HEK293 (cell line): ENCODE measurements around the gene IGFBP2.

Experiments used
- CTCF ChIA-PET: fragments of 350-600 bp; formaldehyde crosslinking; extraction: SDS; loops from one replicate; lab custom pipeline; 2021; ENCODE audit warnings: antibody characterized with exemption; lab: Yijun Ruan, JAX
- POLR2A ChIA-PET: fragments of 300-600 bp; formaldehyde crosslinking; extraction: SDS; loops from one replicate; lab custom pipeline; 2020; ENCODE audit warnings: antibody characterized with exemption, inconsistent platforms; lab: Yijun Ruan, JAX
- H3K27ac ChIP-seq: fragments of 200-500 bp; sonication (Bioruptor generic); 2 replicates; pipeline ENCODE4 v1.5.1; 2014; ENCODE audit warnings: low read depth, low read length, control low read depth, inconsistent platforms; ENCODE audit errors: extremely low read depth
- H3K36me3 ChIP-seq, 2 experiments: fragments of 200-500 bp in 1 of 2; sonication (Bioruptor generic) in 1 of 2; 1 replicate in 1 of 2; 2 replicates in 1 of 2; pipeline ENCODE4 v1.5.1; 2014 to 2017; ENCODE audit warnings: inconsistent platforms in 2 of 2, low read length in 2 of 2; ENCODE audit not compliant: control insufficient read depth in 2 of 2, insufficient read depth in 1 of 2
- H3K4me1 ChIP-seq: fragments of 200-500 bp; sonication (Bioruptor generic); 2 replicates; pipeline ENCODE4 v1.5.1; 2014; ENCODE audit warnings: mild to moderate bottlenecking, low read length, inconsistent platforms; ENCODE audit not compliant: control insufficient read depth, insufficient read depth
- H3K4me3 ChIP-seq: 2 replicates; pipeline ENCODE4 v1.5.1; 2011; ENCODE audit warnings: low read depth, mild to moderate bottlenecking, control low read depth, low read length, moderate library complexity
- H3K9me3 ChIP-seq: fragments of 200-500 bp; sonication (Bioruptor generic); 2 replicates; pipeline ENCODE4 v1.5.1; 2014; ENCODE audit warnings: low read depth, low read length, inconsistent platforms; ENCODE audit not compliant: control insufficient read depth, insufficient read depth
- EGR2 ChIP-seq: fragments of 450-650 bp; formaldehyde crosslinking; IDR thresholded peaks from 2 replicates; pipeline ENCODE4 v1.5.1; 2016; ENCODE audit warnings: low read depth, missing biosample characterization, missing genetic modification characterization
- ELK4 ChIP-seq: IDR thresholded peaks from 2 replicates; pipeline ENCODE4 v1.6.1; 2011; ENCODE audit warnings: mild to moderate bottlenecking, low read depth, low read length, borderline replicate concordance
- KLF16 ChIP-seq: fragments of 450-650 bp; formaldehyde crosslinking; IDR thresholded peaks from 2 replicates; pipeline ENCODE4 v1.5.1; 2017; ENCODE audit warnings: missing biosample characterization, missing genetic modification characterization
- KLF7 ChIP-seq: fragments of 450-650 bp; formaldehyde crosslinking; IDR thresholded peaks from 2 replicates; pipeline ENCODE4 v1.5.1; 2016; ENCODE audit warnings: missing biosample characterization, missing genetic modification characterization, borderline replicate concordance
- MZF1 ChIP-seq: fragments of 450-650 bp; formaldehyde crosslinking; IDR thresholded peaks from 2 replicates; pipeline ENCODE4 v1.5.1; 2017; ENCODE audit warnings: missing biosample characterization, missing genetic modification characterization, borderline replicate concordance
- PRDM6 ChIP-seq: fragments of 450-650 bp; formaldehyde crosslinking; IDR thresholded peaks from 2 replicates; pipeline ENCODE4 v1.5.1; 2017; ENCODE audit warnings: missing biosample characterization, missing genetic modification characterization
- WT1 ChIP-seq: fragments of 450-650 bp; formaldehyde crosslinking; IDR thresholded peaks from 2 replicates; pipeline ENCODE4 v1.5.1; 2016; ENCODE audit warnings: missing biosample characterization, missing genetic modification characterization
- ZBTB6 ChIP-seq: fragments of 450-650 bp; formaldehyde crosslinking; IDR thresholded peaks from 2 replicates; pipeline ENCODE4 v1.5.1; 2017; ENCODE audit warnings: missing biosample characterization, missing genetic modification characterization
- ZNF138 ChIP-seq: fragments of 450-650 bp; formaldehyde crosslinking; IDR thresholded peaks from 2 replicates; pipeline ENCODE4 v1.5.1; 2016; ENCODE audit warnings: missing biosample characterization, missing genetic modification characterization, borderline replicate concordance
- ZNF19 ChIP-seq: fragments of 450-650 bp; formaldehyde crosslinking; IDR thresholded peaks from 2 replicates; pipeline ENCODE4; 2016; ENCODE audit warnings: missing biosample characterization, missing genetic modification characterization, low read depth
- ZNF221 ChIP-seq: fragments of 450-650 bp; formaldehyde crosslinking; IDR thresholded peaks from 2 replicates; pipeline ENCODE4 v1.5.1; 2017; ENCODE audit warnings: missing biosample characterization, missing genetic modification characterization, borderline replicate concordance
- ZNF274 ChIP-seq, 2 experiments: fragments of 200-500 bp in 1 of 2; fragments of 450-650 bp in 1 of 2; sonication (Bioruptor generic) in 1 of 2; formaldehyde crosslinking in 1 of 2; IDR thresholded peaks; 2 replicates each; pipeline versions ENCODE4 v1.5.1 to v1.6.1; 2014 to 2016; ENCODE audit warnings: borderline replicate concordance in 1 of 2, inconsistent platforms in 1 of 2, low read length in 1 of 2, missing biosample characterization in 1 of 2, missing genetic modification characterization in 1 of 2
- ZNF280C ChIP-seq: fragments of 450-650 bp; formaldehyde crosslinking; IDR thresholded peaks from 2 replicates; pipeline ENCODE4 v1.5.1; 2016; ENCODE audit warnings: missing biosample characterization, missing genetic modification characterization
- ZNF449 ChIP-seq: fragments of 450-650 bp; formaldehyde crosslinking; IDR thresholded peaks from 2 replicates; pipeline ENCODE4 v1.5.1; 2017; ENCODE audit warnings: missing biosample characterization, mild to moderate bottlenecking, missing genetic modification characterization, moderate library complexity
- ZNF514 ChIP-seq: fragments of 450-650 bp; formaldehyde crosslinking; IDR thresholded peaks from 2 replicates; pipeline ENCODE4 v1.5.1; 2016; ENCODE audit warnings: missing biosample characterization, missing genetic modification characterization
- ZNF549 ChIP-seq: fragments of 450-650 bp; IDR thresholded peaks from 2 replicates; pipeline ENCODE4 v1.5.1; 2018; ENCODE audit warnings: missing biosample characterization, missing genetic modification characterization, mild to moderate bottlenecking, inconsistent platforms, moderate library complexity
- ZNF600 ChIP-seq: fragments of 450-650 bp; formaldehyde crosslinking; IDR thresholded peaks from 2 replicates; pipeline ENCODE4 v1.5.1; 2016; ENCODE audit warnings: missing biosample characterization, missing genetic modification characterization
- ZNF621 ChIP-seq: fragments of 450-650 bp; formaldehyde crosslinking; IDR thresholded peaks from 2 replicates; pipeline ENCODE4 v1.5.1; 2017; ENCODE audit warnings: missing biosample characterization, missing genetic modification characterization
- ZNF776 ChIP-seq: fragments of 450-650 bp; formaldehyde crosslinking; IDR thresholded peaks from 2 replicates; pipeline ENCODE4 v1.5.0; 2017; ENCODE audit warnings: missing biosample characterization, missing genetic modification characterization, borderline replicate concordance
- ZSCAN30 ChIP-seq: fragments of 450-650 bp; IDR thresholded peaks from 2 replicates; pipeline ENCODE4 v1.5.1; 2018; ENCODE audit warnings: missing biosample characterization, mild to moderate bottlenecking, missing genetic modification characterization, moderate library complexity
- ZSCAN5A ChIP-seq: fragments of 450-650 bp; formaldehyde crosslinking; IDR thresholded peaks from 2 replicates; pipeline ENCODE4 v1.5.1; 2016; ENCODE audit warnings: missing biosample characterization, missing genetic modification characterization

Gene IGFBP2

GRCh38 chr2:216653093-216653799, 20.0 kb downstream of the IGFBP2 start:
- Histone ChIP-seq H3K4me1 (no peaks in the 10 kb centered on the region), H3K36me3 (no peaks in the 10 kb centered on the region), H3K27ac (no peak overlapping the region), H3K4me3 (no peak overlapping the region), H3K9me3 (no peaks in the 10 kb centered on the region)
- POLR2A ChIA-PET = no interaction called here
- TF ChIP-seq MZF1 (tag by site-specific recombination) (no peak), ZSCAN30 (tag by site-specific recombination) (no peak), ZNF600 (no peak), KLF7 (tag by site-specific recombination) (no peak), ZNF221 (tag by site-specific recombination) (no peak), ELK4 (no peak), EGR2 (tag by site-specific recombination) (no peak)
- CTCF ChIA-PET = interaction anchor here (1.5 kb wide), 2 partner anchors 14 to 134 kb away, joined by 4 to 5 read pairs; no protein-coding TSS in a partner anchor

- Histone ChIP-seq H3K4me1 (no peaks in the 10 kb centered on the region), H3K4me3 (no peak overlapping the region), H3K27ac (no peak overlapping the region), H3K36me3 (no peaks in the 10 kb centered on the region), H3K9me3 (no peaks in the 10 kb centered on the region)
- no peak for TF ChIP-seq ZNF549 (tag by site-specific recombination)
- no peak for TF ChIP-seq ZNF19
- no peak for TF ChIP-seq ZNF776 (tag by site-specific recombination)
- no peak for TF ChIP-seq WT1
- no peak for TF ChIP-seq KLF16
- no peak for TF ChIP-seq ZNF138
- TF ChIP-seq ZNF449 (tag by site-specific recombination) = no peak
- TF ChIP-seq ZBTB6 (tag by site-specific recombination) = no peak
- CTCF ChIA-PET = interaction anchor here (1.5 kb wide), 2 partner anchors 13 to 134 kb away, joined by 4 to 5 read pairs; no protein-coding TSS in a partner anchor
- POLR2A ChIA-PET = no interaction called here
Observed at GRCh38 chr2:216653931-216654365, 20.7 kb downstream of the IGFBP2 start.

- Histone ChIP-seq H3K27ac (no peak overlapping the region), H3K9me3 (no peaks in the 10 kb centered on the region), H3K36me3 (no peaks in the 10 kb centered on the region), H3K4me1 (no peaks in the 10 kb centered on the region), H3K4me3 (no peak overlapping the region)
- CTCF ChIA-PET = interaction anchor here (1.5 kb wide), 1 partner anchor 135 kb away, joined by 5 read pairs; no protein-coding TSS in a partner anchor
- POLR2A ChIA-PET = no interaction called here
- no peak for TF ChIP-seq PRDM6
- TF ChIP-seq ZNF514 (tag by site-specific recombination) = no peak
- no peak for TF ChIP-seq ZNF274 (IDR thresholded peaks at IDR 0.05; ENCODE audit: low read length)
- no peak for TF ChIP-seq ZNF274 (tag by site-specific recombination; IDR thresholded peaks at IDR 0.05; ENCODE audit: borderline replicate concordance)
- TF ChIP-seq ZSCAN5A (tag by site-specific recombination) = no peak
- no peak for TF ChIP-seq ZNF280C
- TF ChIP-seq ZNF621 (tag by site-specific recombination) = no peak
Observed at GRCh38 chr2:216654528-216655052, 21.4 kb downstream of the IGFBP2 start.
